Liver (tissue), 9 donors: ENCODE results near the gene UBXN7. TPM values are rescaled to one million over a fixed set of nuclear protein-coding genes. Genes with fewer than 3 reads are reported as not detected.

ENCODE experiments used
- DNase-seq: peaks from one replicate; pipeline ENCODE4 v3.0.0-alpha.2; 2017; ENCODE audit warnings: low spot score
- H3K27ac ChIP-seq, 2 donors: one replicate each; pipeline ENCODE4 v1.7.0; 2013; ENCODE audit warnings: inconsistent platforms in 2 of 2, low read length in 2 of 2, control low read depth in 1 of 2, low read depth in 1 of 2, mild to moderate bottlenecking in 1 of 2
- H3K27me3 ChIP-seq, 4 donors: one replicate each; pipeline versions ENCODE4 v1.6.1 to v1.7.0; 2013; ENCODE audit warnings: low read length in 3 of 4, inconsistent platforms in 1 of 4, mild to moderate bottlenecking in 1 of 4, moderate library complexity in 1 of 4; ENCODE audit not compliant: control insufficient read depth in 4 of 4, insufficient read depth in 4 of 4
- H3K36me3 ChIP-seq, 4 donors: one replicate each; pipeline versions ENCODE4 v1.6.1 to v1.7.0; 2013; ENCODE audit warnings: low read length in 3 of 4, mild to moderate bottlenecking in 3 of 4, low read depth in 1 of 4, moderate library complexity in 1 of 4; ENCODE audit not compliant: control insufficient read depth in 4 of 4, insufficient read depth in 3 of 4
- H3K4me1 ChIP-seq, 4 donors: one replicate each; pipeline versions ENCODE4 v1.6.1 to v1.7.0; 2013; ENCODE audit warnings: low read length in 3 of 4, mild to moderate bottlenecking in 3 of 4, moderate library complexity in 1 of 4; ENCODE audit not compliant: control insufficient read depth in 4 of 4, insufficient read depth in 4 of 4
- H3K4me3 ChIP-seq, 3 donors: one replicate each; pipeline versions ENCODE4 v1.6.1 to v1.7.0; 2013; ENCODE audit warnings: low read length in 3 of 3, control low read depth in 1 of 3, low read depth in 1 of 3, mild to moderate bottlenecking in 1 of 3
- H3K9ac ChIP-seq, 2 donors: one replicate each; pipeline ENCODE4 v1.7.0; 2013; ENCODE audit warnings: low read length in 2 of 2, mild to moderate bottlenecking in 2 of 2, moderate library complexity in 2 of 2, control low read depth in 1 of 2, low read depth in 1 of 2
- H3K9me3 ChIP-seq, 4 donors: one replicate each; pipeline versions ENCODE4 v1.6.1 to v1.7.0; 2013; ENCODE audit warnings: low read length in 3 of 4; ENCODE audit not compliant: control insufficient read depth in 4 of 4
- ATF3 ChIP-seq: IDR thresholded peaks from 2 replicates; pipeline ENCODE4 v1.6.1; 2016; ENCODE audit warnings: antibody characterized with exemption
- CTCF ChIP-seq: fragments of 150-350 bp; IDR thresholded peaks from 2 replicates; pipeline ENCODE4 v1.5.1; 2017; ENCODE audit warnings: improper control_type of control experiment, low read depth, low read length; ENCODE audit not compliant: missing input control
- FOXA1 ChIP-seq: IDR thresholded peaks from 2 replicates; pipeline ENCODE4 v1.6.1; 2016; ENCODE audit warnings: antibody characterized with exemption
- HNF4G ChIP-seq: IDR thresholded peaks from 2 replicates; pipeline ENCODE4 v1.6.1; 2016; ENCODE audit warnings: antibody characterized with exemption
- MAX ChIP-seq: IDR thresholded peaks from 2 replicates; pipeline ENCODE4 v1.6.1; 2016; ENCODE audit warnings: antibody characterized with exemption
- NR2F2 ChIP-seq: IDR thresholded peaks from 2 replicates; pipeline ENCODE4 v1.6.1; 2016; ENCODE audit warnings: antibody characterized with exemption
- RAD21 ChIP-seq, 2 donors: IDR thresholded peaks; 2 replicates each; pipeline ENCODE4 v1.6.1; 2016; ENCODE audit warnings: antibody characterized with exemption in 2 of 2, mild to moderate bottlenecking in 2 of 2
- REST ChIP-seq: IDR thresholded peaks from 2 replicates; pipeline ENCODE4 v1.6.1; 2016; ENCODE audit warnings: antibody characterized with exemption, mild to moderate bottlenecking
- RXRA ChIP-seq, 2 donors: IDR thresholded peaks; 2 replicates each; pipeline ENCODE4 v1.6.1; 2017 to 2018; ENCODE audit warnings: antibody characterized with exemption in 2 of 2, mild to moderate bottlenecking in 1 of 2
- SP1 ChIP-seq: IDR thresholded peaks from 2 replicates; pipeline ENCODE4 v1.6.1; 2018; ENCODE audit warnings: antibody characterized with exemption, mild to moderate bottlenecking
- ZBTB33 ChIP-seq: IDR thresholded peaks from 2 replicates; pipeline ENCODE4 v1.6.1; 2016; ENCODE audit warnings: antibody characterized with exemption
- WGBS: extraction: QIAGEN DNeasy Blood & Tissue Kit; methylation state at CpG from one replicate; pipeline ENCODE4 v1.1.7; 2013; 5-methylcytosine and 5-hydroxymethylcytosine counted together
- polyA plus RNA-seq, 2 donors: library from polyadenylated mRNA; stranded (reverse) in 1 of 2; unstranded in 1 of 2; fragments of 200-250 nt in 1 of 2; fragments of >200 nt in 1 of 2; fragmentation: Nextera tagmentation in 1 of 2; extraction: Ambion mirVana in 1 of 2; gene quantifications; one replicate each; pipeline versions ENCODE4 v1.2.1 to v1.2.3, GENCODE V29; 2013 to 2015
- total RNA-seq, 2 donors: library from RNA; depleted of rRNA; stranded (reverse); fragments of >200 nt; gene quantifications; one replicate each; pipeline ENCODE4 v1.2.3, GENCODE V29; 2014
- donor health status: healthy.
- donor health status: healthy.
- donor health status: healthy.
- donor health status: healthy.
- donor health status: healthy.

UBXN7 gene
- total and polyA plus RNA-seq, 4 donors = 2.9 to 15.5 (median 7.7) TPM

- H3K36me3 ChIP-seq = no peaks in the 10 kb centered on the region
- no peaks in the 10 kb centered on the region for H3K4me1 ChIP-seq
- WGBS = 79% methylated on average over 11 of the region's 11 CpGs
- H3K9me3 ChIP-seq = no peaks in the 10 kb centered on the region
- no peak overlapping the region for H3K9ac ChIP-seq
- no peak for TF ChIP-seq FOXA1
- TF ChIP-seq ZBTB33 = no peak
- no peak for TF ChIP-seq RXRA (IDR thresholded peaks at IDR 0.05)
- TF ChIP-seq NR2F2 = no peak
- TF ChIP-seq SP1 = no peak
- TF ChIP-seq REST = no peak
- no peak for TF ChIP-seq RAD21 (IDR thresholded peaks at IDR 0.05)
- H3K27me3 ChIP-seq = no peaks in the 10 kb centered on the region
- DNase-seq = no peak
- no peak overlapping the region for H3K27ac ChIP-seq
- H3K4me3 ChIP-seq = no peak overlapping the region
Measured at GRCh38 chr3:196323691-196324090, 108.5 kb downstream of the UBXN7 start.

- 96% methylated on average over 4 of the region's 4 CpGs for WGBS
- no peak for TF ChIP-seq HNF4G
- TF ChIP-seq MAX = no peak
- TF ChIP-seq CTCF = no peak
- no peak for TF ChIP-seq SP1
- no peak for TF ChIP-seq RXRA (IDR thresholded peaks at IDR 0.05)
- no peak for TF ChIP-seq ATF3
- TF ChIP-seq REST = no peak
- no peak for DNase-seq
- peaks cover 0 to 4% (median 0%) of the 10 kb centered on the region in 4 donors for H3K4me1 ChIP-seq
- H3K36me3 ChIP-seq = no peaks in the 10 kb centered on the region
- no peaks in the 10 kb centered on the region for H3K9me3 ChIP-seq
- H3K4me3 ChIP-seq = no peak overlapping the region
- no peak overlapping the region for H3K27ac ChIP-seq
- no peak overlapping the region for H3K9ac ChIP-seq
- no peaks in the 10 kb centered on the region for H3K27me3 ChIP-seq
Measured at GRCh38 chr3:196323016-196323415, 109.2 kb downstream of the UBXN7 start.
